Mucosa of rectum (tissue), 2 donors: ENCODE data around the gene SIN3A.
"Not testable (repeated sequence)": the region's sequence is repeated elsewhere in the genome, so short reads cannot be mapped to it uniquely, and the experiment has no call there.

Experiments used
- H3K27ac ChIP-seq, 2 donors: one replicate each; pipeline ENCODE4 v1.7.0; 2013; ENCODE audit warnings: inconsistent platforms in 2 of 2, low read depth in 2 of 2, low read length in 2 of 2
- H3K27me3 ChIP-seq, 2 donors: one replicate each; pipeline ENCODE4 v1.7.0; 2013; ENCODE audit warnings: low read length in 2 of 2; ENCODE audit not compliant: control insufficient read depth in 2 of 2, insufficient read depth in 2 of 2
- H3K36me3 ChIP-seq, 2 donors: one replicate each; pipeline ENCODE4 v1.7.0; 2013; ENCODE audit warnings: low read length in 2 of 2; ENCODE audit not compliant: control insufficient read depth in 2 of 2, insufficient read depth in 2 of 2
- H3K4me1 ChIP-seq, 2 donors: one replicate each; pipeline ENCODE4 v1.7.0; 2013; ENCODE audit warnings: low read length in 2 of 2, mild to moderate bottlenecking in 1 of 2; ENCODE audit not compliant: control insufficient read depth in 2 of 2, insufficient read depth in 2 of 2
- H3K4me3 ChIP-seq, 2 donors: one replicate each; pipeline ENCODE4 v1.7.0; 2013; ENCODE audit warnings: low read length in 2 of 2
- H3K9ac ChIP-seq, 2 donors: one replicate each; pipeline ENCODE4 v1.7.0; 2013; ENCODE audit warnings: low read length in 2 of 2, low read depth in 1 of 2, mild to moderate bottlenecking in 1 of 2
- H3K9me3 ChIP-seq, 2 donors: one replicate each; pipeline ENCODE4 v1.7.0; 2013; ENCODE audit warnings: low read length in 2 of 2; ENCODE audit not compliant: control insufficient read depth in 2 of 2
- donor health status: healthy.
- donor health status: Normal muscosa, but diverticular disease.

Gene SIN3A

DNA sequence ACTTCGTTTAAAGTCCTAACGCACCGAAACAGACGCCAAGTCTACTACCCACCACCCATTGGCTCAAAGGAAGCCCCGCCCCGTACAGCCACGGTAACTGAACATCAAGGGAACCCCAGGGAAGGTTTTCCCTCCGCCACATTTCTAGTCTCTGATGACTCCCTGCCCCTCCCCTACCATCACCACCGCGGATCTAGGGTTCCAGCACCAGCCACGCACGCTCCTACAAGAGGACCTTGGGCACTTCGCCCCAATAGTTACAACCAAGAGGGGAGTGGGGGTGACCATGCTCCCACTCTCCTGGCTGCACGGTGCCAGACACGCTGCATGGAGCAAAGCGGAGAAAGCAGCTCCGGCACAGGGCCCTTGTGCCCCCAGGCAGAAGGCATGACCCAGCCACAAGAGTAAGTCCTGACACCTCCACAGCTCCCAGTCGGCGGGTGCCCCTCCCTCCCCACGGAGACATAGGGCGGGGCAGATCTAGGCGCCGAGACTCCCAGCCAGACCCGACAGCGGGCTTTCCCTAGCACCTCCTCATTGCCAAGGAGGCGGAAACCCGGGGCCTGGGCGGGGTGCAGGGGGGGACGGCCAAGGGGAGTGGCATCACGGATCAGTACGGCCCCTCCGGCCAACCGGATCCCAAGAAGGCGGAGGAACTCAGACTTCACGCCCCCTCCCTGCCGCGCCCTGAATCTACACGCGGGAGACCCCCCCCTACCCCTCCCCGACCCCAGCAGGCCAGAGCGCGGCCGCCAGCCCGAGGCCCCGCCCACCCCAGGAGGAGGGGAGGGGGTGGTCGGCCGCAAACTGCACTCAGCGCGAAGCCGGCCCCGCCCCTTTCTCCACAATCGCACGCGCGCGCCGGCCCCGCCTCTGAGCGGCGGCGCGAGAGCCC is 936 bp downstream of the SIN3A start:
- Histone ChIP-seq H3K4me3 (peak overlapping the region; percentile 76 to 89), H3K27ac (peak overlapping the region; percentile 99), H3K27me3 (no peaks in the 10 kb centered on the region), H3K9me3 (no peaks in the 10 kb centered on the region), H3K9ac (peak overlapping the region; percentile 73 to 81), H3K36me3 (peaks cover 0 to 5% of the 10 kb centered on the region in 2 donors), H3K4me1 (peaks cover 24 to 29% of the 10 kb centered on the region in 2 donors)

DNA sequence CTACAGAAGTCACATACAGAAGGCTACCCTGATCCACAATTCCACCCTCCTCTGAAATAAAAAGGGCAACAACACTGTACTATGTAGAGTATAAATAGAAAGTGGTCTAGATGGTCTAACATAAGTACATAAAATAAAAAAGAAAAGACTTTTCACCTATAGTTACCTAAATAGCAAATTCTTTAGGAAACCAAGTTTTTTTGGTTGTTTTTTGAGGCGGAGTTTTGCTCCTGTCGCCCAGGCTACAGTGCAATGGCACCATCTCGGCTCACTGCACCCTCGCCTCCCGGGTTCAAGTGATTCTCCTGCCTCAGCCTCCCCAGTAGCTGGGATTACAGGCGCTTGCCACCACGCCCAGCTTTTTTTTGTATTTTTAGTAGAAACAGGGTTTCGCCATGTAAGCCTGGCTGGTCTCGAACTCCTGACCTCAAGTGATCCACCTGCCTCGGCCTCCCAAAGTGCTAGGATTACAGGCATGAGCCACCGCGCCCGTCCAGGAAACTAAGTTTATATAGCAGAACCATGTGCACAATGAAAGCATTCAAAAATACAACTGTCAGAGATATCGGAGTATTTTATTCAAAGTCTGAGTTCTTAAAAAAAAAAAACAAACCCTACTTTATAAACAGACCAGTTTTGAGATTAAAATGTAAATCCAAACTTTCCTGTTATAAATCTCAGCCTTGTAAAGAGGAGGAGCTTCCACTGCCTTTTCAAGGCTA is 1.7 kb downstream of the SIN3A start:
- H3K36me3 ChIP-seq, result peaks cover 0 to 5% of the 10 kb centered on the region in 2 donors
- H3K27me3 ChIP-seq, result no peaks in the 10 kb centered on the region
- H3K4me3 ChIP-seq, result peak overlapping the region; percentile 76 to 89
- peaks cover 24 to 29% of the 10 kb centered on the region in 2 donors for H3K4me1 ChIP-seq
- no peaks in the 10 kb centered on the region for H3K9me3 ChIP-seq
- peak overlapping the region in 1 of 2 donors; percentile 73 for H3K9ac ChIP-seq
- peak overlapping the region; percentile 99 for H3K27ac ChIP-seq

DNA sequence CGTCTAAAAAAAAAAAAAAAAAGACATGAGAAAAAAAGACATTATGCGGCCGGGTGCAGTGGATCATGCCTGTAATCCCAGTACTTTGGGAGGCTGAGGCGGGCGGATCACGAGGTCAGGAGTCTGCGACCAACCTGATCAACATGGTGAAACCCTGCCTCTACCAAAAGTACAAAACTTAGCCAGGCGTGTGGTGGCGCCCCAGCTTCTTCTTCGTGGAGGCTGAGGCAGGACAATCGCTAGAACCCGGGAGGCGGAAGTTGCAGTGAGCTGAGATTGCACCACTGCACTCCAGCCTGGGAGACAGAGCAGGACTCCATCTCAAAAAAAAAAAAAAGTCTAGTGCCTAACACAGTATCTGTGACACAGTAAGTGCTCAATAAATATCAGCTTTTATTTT is 3.3 kb downstream of the SIN3A start:
- H3K27me3 ChIP-seq, H3K36me3 ChIP-seq, H3K4me3 ChIP-seq, H3K9me3 ChIP-seq, H3K27ac ChIP-seq, H3K9ac ChIP-seq: not testable (repeated sequence)
- peaks cover 22 to 26% of the 10 kb centered on the region in 2 donors for H3K4me1 ChIP-seq

DNA sequence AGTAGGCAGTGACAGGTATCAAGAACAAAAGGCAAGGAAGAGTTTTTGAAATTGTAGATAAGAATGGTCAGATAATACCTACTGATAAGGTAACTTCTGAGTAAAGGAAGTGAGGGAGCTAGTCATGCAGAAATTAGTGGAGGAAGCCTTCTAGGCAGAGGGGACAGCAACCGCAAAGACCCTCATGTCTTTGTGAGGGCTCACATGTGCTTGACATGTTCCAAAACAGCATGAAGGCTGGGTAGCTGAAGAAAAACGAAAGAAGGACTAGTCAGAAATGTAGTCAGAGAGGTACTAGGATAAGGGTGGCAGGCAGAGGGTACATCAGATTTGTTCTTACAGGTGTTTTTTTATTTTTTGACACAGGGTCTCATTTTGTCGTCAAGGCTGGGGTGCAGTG is 5.3 kb downstream of the SIN3A start:
- H3K4me3 ChIP-seq, result no peak overlapping the region
- peaks cover 11 to 15% of the 10 kb centered on the region in 2 donors for H3K4me1 ChIP-seq
- H3K9me3 ChIP-seq, result no peaks in the 10 kb centered on the region
- H3K36me3 ChIP-seq, result peaks cover 5 to 7% of the 10 kb centered on the region in 2 donors
- no peak overlapping the region for H3K27ac ChIP-seq
- H3K27me3 ChIP-seq, result no peaks in the 10 kb centered on the region
- H3K9ac ChIP-seq, result no peak overlapping the region

DNA sequence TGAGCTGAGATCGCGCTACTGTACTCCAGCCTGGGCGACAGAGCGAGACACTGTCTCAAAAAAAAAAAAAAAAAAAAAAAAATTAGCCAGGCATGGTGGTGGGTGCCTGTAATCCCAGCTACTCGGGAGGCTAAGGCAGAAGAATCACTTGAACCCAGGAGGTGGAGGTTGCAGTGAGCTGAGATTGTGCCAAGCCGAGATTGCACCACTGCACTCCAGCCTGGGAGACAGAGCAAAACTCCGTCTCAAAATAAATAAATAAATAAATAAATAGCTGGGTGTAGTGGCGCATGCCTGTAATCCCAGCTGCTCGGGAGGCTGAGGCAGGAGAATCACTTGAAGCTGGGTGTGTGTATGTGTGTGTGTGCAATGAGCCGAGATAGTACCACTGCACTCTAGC is 6.2 kb downstream of the SIN3A start:
- H3K4me1 ChIP-seq, result peaks cover 11 to 14% of the 10 kb centered on the region in 2 donors
- not testable (repeated sequence) for H3K36me3 ChIP-seq, H3K9ac ChIP-seq, H3K9me3 ChIP-seq, H3K27ac ChIP-seq, H3K4me3 ChIP-seq, H3K27me3 ChIP-seq

DNA sequence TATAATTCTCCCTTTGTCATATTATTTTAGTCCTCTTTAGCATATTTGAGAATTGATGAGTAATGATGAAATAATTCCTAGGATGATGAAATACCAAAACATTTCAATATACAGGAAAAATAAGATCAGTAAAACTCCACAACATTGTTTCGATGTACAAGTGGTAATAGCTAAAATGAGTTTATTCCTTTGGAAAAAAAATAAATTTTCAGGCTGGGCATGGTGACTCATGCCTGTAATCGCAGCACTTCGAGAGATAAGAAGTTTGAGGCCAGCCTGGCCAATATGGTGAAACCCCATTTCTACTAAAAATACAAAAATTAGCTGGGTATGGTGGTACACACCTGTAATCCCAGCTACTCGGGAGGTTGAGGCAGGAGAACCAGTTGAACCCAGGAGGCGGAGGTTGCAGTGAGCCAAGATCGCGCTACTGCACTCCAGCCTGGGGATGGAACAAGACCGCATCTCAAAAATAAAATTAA is 7.5 kb downstream of the SIN3A start:
- not testable (repeated sequence) for H3K27me3 ChIP-seq, H3K4me3 ChIP-seq, H3K36me3 ChIP-seq, H3K9ac ChIP-seq, H3K9me3 ChIP-seq, H3K27ac ChIP-seq, H3K4me1 ChIP-seq

DNA sequence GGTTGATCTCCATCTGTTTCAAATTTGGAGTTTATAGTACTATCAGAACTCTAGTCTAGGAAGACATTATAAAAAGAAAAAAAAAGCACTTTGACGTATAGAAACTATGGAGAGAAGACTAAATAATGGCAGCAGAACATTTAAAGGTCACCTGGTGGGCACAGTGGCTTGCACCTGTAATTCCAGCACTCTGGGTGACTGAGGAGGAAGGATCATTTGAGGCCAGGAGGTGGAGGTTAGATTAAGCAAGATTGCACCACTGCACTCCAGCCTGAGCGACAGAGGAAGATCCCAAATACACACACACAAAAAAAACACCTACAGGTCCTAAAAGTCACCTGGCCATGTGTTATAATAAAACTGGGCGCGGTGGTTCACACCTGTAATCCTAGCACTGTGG is 13.8 kb downstream of the SIN3A start:
- Histone ChIP-seq H3K9ac (no peak overlapping the region), H3K4me1 (peaks cover 0 to 3% of the 10 kb centered on the region in 2 donors), H3K27ac (no peak overlapping the region), H3K4me3 (no peak overlapping the region), H3K27me3 (no peaks in the 10 kb centered on the region), H3K9me3 (no peaks in the 10 kb centered on the region), H3K36me3 (peaks cover 3 to 10% of the 10 kb centered on the region in 2 donors)

DNA sequence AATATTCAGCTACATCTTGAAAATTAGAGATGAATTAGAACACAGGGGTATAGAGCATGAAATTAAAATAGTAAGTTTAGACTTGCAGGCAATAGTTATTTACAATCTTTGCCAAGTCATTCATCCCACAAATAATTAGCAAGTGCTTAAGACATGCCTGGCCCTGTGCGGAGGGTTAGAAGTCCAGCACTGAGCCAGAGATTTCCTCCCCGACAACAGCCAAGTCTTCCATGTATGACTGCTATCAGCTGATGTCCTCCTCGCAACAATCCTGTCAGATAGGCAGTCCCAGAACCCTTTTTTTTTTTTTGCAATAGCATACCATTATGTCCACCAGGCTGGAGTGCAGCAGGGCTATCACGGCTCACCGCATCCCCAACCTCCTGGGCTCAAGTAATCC is 14.6 kb downstream of the SIN3A start:
- Histone ChIP-seq H3K4me1 (peaks cover 0 to 3% of the 10 kb centered on the region in 2 donors), H3K27ac (no peak overlapping the region), H3K4me3 (no peak overlapping the region), H3K36me3 (peaks cover 3 to 10% of the 10 kb centered on the region in 2 donors), H3K27me3 (no peaks in the 10 kb centered on the region), H3K9ac (no peak overlapping the region), H3K9me3 (no peaks in the 10 kb centered on the region)

DNA sequence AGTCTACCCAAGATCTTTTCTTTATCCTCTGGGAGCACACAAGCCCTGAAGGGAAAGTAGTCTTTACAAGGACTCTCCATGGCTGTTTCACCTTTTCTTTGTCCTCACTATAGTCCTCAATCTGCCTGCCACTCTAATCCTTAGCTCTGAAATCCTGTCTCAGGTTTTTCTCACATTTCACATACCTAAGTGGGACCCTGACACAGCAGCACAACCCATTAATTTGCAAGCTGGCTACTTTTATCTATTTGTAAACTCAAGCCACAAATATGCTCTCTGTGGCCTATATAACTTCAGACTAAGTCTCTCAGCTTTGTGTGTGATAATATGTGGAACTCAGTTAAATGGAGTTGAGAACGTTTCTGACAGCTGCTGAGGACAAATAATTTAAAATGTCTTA is 19.8 kb downstream of the SIN3A start:
- Histone ChIP-seq H3K9ac (no peak overlapping the region), H3K4me1 (no peaks in the 10 kb centered on the region), H3K9me3 (no peaks in the 10 kb centered on the region), H3K36me3 (peaks cover 19 to 30% of the 10 kb centered on the region in 2 donors), H3K27me3 (no peaks in the 10 kb centered on the region), H3K27ac (no peak overlapping the region), H3K4me3 (no peak overlapping the region)

DNA sequence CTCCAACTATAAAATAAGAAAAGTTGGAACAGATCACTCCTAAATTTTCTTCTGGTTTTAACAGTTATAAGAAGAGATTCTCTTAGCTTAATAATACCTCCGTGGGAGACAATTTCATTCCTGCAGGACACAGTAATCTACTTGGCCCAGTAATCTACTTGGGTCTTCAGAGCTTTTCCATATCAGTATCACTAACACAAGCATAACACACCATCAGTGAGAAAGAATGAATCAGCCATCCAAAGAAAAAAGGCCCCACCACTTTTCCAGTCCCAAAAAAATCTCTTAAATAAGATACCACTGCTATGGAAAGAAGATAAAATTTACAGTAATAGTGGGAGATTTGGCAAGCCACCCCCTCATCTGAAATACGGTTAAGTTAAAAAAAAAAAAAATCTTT is 20.2 kb downstream of the SIN3A start:
- H3K4me1 ChIP-seq, result no peaks in the 10 kb centered on the region
- no peaks in the 10 kb centered on the region for H3K9me3 ChIP-seq
- peaks cover 20 to 29% of the 10 kb centered on the region in 2 donors for H3K36me3 ChIP-seq
- H3K9ac ChIP-seq, result no peak overlapping the region
- no peak overlapping the region for H3K27ac ChIP-seq
- no peaks in the 10 kb centered on the region for H3K27me3 ChIP-seq
- no peak overlapping the region for H3K4me3 ChIP-seq
